ENCODE data around the gene TAF11L2.
"Not testable (repeated sequence)": the region's sequence is repeated elsewhere in the genome, so short reads cannot be mapped to it uniquely, and the experiment has no call there.

GRCh38 chr5:17517526-17517925 lies 19.5 kb downstream of the TAF11L2 start:
- not testable (repeated sequence) for TF ChIP-seq CTCF, POLR2A (IDR thresholded peaks at IDR 0.05)
